ENCODE measurements around the gene ABCC4.

The ABCC4 gene

DNA sequence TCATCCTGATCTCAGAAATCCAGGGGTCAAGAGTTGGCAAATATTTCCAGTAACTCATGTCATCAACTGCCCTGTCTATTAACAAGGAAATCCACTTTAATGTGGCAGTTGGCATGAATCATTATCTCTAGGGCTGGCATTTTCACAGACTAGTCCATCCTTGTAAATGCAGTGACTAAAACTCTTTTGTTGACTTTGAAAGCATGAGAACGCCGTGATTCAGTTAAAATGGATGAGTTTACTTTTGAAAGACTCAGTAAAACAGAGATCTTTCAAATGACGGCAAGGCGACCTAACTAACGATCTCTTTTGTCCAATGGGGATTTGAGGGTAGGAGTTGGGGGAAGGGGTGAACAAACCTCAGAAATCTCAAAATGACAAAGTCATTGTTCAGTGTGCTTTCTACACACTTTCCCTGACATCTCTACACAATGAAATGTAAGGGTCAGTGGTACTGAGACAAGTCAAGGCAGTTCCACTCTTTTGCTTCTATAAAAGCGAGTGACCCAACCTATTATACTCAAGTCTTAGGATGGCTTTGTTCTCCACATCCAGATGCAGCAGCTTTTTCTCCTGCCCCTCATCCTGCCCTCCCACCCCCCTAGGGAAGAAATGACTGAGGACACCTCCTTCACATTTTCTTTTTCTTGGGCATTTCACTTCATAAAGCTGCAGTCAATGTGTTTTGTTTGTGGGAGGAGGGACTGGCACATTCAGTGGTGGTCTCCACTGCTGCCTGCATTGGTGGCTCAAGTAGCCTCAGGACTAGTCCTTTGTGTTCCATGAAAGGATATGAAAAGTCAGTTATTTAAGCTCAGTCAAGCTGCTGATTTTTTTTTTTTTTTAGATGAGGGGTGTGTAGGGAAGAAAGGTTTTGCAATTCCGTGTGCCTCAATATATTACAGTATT is 200.5 kb downstream of the ABCC4 start:
- no peak for DNase-seq

DNA sequence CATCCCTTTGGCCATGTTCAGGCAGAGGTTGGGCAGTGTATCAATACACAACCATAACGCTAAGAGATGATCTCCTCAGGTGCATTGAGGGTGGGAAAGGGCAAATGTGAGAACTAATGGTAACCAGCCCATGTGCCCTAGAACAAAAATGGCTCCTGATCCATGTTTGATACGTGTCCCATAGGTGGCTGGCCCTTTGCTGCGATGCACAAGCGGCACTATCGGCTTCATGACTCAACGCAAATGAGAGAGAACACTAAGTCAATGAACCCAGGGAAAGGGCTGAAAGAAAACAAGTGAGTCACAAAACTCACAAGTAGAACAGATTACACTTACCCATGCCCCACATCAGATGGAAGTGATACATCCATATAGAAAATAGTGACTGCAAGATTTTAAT is 201.7 kb downstream of the ABCC4 start:
- DNase-seq, result no peak

- no peak for DNase-seq
Measured at GRCh38 chr13:95098916-95099315, 202.3 kb downstream of the ABCC4 start.

DNA sequence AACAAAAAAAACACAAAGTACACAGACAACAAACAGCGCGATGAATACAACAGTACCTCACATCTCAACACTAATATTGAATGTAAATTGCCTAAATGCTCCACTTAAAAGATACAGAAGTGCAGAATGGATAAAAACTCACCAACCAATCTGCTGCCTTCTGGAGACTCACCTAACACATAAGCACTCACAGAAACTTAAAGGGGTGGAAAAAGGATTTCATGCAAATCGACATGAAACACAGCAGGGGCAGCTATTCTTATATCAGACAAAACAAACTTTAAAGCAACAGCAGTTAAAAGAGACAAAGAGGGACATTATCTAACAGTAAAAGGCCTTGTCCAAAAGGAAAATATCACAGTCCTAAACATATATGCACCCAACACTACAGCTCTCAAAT is 209.5 kb downstream of the ABCC4 start:
- no peak for DNase-seq

- DNase-seq, result no peak
Measured at GRCh38 chr13:95087746-95088305, 213.4 kb downstream of the ABCC4 start.

- DNase-seq, result no peak
Measured at GRCh38 chr13:95086761-95087160, 214.5 kb downstream of the ABCC4 start.

GRCh38 chr13:95083758-95084157 is 217.5 kb downstream of the ABCC4 start:
- DNase-seq, result no peak

GRCh38 chr13:95083066-95083465 is 218.2 kb downstream of the ABCC4 start:
- no peak for DNase-seq

- DNase-seq, result no peak
Measured at GRCh38 chr13:95075506-95075905, 225.7 kb downstream of the ABCC4 start.

DNA sequence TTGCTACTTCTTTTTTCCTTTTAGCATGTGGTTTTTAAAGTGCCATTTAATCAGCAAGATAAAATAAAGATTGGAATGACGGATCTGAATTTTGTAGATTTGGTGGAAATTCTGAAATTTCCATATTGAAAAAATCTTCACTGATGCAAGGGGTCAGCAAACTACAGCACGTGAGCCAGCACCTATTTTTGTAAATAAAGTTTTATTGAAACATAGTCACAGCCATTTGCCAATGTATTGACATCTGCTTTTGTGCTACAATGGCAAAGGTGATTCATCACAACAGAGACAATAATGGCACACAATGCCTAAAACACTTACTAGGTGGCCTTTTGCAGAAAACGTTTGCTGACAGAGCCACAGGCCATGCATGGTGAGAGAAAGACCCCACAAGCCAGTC is 226.4 kb downstream of the ABCC4 start:
- no peak for DNase-seq

GRCh38 chr13:95073747-95074311 is 227.4 kb downstream of the ABCC4 start:
- DNase-seq, result no peak

GRCh38 chr13:95067303-95067702 is 233.9 kb downstream of the ABCC4 start:
- DNase-seq, result no peak

DNA sequence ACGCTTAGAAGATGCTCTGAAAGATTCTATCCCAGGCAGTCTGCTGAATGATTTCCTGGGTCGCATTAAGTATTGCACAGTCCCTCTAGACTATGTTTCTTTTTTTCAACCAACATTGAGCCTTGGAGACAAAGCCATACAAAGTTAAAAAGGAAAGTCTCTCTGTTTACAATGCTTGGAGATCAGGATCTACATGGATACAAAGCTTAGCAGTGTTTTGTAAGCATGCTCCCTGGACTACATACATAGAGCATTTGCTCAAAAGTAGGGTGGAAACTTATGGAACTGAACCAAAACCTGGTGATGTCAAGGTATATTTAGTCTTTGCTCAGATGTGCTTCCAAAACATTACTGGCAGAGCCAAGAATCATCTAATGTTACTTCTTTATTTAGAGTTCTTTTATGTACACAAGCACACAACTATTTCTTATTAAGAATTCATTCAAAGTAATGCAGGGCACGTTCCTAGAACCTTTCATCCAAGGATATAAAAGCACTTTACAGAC is 241.2 kb downstream of the ABCC4 start:
- DNase-seq, result no peak

DNA sequence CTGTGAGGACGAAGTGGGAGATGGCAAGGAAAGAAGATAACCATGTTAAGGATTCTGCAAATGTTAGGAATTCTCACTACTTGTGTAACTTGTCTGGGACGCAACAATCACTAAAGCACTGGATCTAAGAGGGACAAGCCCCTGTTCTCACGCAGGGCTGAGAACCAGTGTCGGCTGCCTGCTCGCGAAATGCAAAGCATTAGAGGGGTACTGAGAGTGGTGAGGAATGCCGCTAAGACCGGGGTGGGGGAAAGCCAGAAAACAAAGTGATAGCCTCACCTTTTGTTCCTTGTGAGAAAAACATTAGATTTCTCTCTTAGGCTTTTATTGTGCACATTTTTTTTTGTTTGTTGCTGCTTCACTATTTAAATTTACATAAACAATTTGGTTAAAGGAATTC is 241.9 kb downstream of the ABCC4 start:
- no peak for DNase-seq

- DNase-seq, result no peak
Measured at GRCh38 chr13:95058680-95059079, 242.6 kb downstream of the ABCC4 start.

DNA sequence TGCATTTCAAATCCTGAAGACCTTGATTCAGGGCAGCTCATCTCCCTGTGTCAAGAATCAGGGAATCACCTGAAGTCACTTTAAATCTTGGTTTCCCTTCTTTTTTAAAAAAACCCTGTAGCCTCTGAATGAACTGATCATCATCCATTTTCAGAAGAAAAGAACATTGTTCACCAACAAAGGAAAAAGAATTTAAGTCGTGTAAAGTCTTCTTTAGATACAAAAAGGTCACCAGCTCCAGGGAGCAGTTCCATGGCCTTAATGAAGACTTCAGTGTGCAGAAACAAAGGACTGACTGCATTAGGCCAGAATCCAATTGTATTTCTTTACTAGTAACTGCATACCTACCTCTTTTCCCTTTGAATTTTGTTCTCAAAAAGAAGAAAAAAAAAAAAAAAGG is 245.0 kb downstream of the ABCC4 start:
- no peak for DNase-seq

DNA sequence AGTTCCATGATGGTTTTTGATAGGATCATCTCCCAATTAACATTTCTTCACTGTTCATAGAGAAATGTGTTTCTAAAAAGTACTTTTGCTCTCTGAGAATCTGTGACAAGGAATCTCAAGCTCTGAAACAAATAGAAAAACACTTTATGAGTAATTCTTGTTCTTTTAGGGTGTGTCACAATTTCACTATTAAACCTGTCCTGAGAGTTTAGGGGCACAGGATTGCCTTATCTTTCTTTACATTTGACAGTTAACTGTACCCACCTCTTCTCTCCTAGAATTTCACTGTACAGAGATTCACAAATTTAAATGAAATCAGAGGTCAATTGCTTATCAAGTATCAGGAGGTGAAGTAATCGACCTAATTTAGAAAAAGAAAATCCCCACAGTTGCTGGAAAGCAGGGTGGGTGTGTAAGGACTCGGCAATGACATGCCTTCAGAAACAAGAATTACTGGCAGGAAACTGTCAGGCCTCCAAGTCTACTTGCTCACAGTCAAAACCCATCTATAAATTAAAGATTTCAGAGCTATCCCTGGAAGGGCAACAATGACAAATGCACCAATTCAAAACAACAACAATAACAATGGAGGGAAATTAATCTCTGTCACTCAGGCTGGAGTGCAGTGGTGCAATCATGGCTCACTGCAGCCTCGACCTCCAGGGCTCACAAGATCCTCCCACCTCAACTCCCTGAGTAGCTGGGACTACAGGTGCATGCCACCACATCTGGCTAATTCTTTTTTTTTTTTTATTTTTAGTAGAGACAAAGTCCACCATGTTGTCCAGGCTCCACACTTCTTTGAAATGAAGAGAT is 250.2 kb downstream of the ABCC4 start:
- DNase-seq, result no peak

GRCh38 chr13:95049772-95050171 is 251.5 kb downstream of the ABCC4 start:
- no peak for DNase-seq

DNA sequence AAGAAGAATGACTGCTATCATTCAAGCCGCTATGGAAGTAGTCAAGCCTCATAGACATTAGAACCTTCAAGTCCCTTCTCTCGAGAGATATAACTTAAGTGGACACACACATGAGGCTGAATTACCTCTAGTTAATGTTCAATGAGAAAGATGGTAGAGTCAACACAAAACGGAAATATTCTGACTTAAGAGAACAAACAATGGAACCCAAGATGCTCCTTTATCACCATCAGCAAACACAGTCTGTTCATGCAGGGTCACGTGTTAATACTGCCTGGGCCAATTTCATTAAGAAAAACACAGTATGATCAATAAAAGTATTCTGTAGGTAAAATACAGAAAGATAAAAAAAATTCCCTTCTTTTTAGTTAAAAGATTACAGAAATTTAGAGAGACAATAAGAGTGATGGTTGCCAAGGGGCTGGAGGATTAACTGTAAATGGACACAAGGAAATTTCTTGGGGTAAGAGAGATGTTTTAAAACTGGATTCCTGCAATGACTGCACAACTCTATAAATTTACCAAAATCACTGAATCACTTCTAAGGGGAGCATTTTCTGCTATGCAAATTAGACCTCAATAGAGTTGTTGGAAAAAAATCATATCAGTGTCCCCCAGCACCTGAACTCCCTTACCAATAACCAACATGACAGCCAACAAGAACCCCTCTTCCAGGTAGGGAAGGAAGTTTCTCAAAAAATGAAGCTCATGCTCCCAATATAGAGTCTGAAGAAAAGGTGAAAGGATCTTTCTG is 256.6 kb downstream of the ABCC4 start:
- DNase-seq, result no peak

DNA sequence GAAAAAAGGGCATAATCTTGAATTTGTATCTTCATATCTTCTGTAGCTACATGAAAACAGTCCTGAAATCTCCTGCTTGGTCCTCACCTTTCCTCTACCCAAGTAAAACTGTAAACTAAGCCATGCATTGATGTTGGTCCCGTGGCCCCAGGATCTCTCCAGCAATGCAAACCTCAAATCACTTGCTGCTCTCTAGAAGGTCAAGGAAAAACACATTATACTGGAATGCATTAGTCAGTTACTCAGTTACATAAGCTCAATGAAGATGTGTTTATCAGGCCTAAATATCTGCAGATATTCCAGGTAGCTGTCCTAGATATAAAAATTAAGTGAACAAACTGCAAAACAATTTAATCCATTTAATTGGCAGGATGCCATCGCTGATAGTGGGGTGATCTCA is 261.8 kb downstream of the ABCC4 start:
- DNase-seq, result no peak

- DNase-seq, result no peak
Measured at GRCh38 chr13:95038949-95039348, 262.3 kb downstream of the ABCC4 start.

Measured in CD4-positive, alpha-beta T cell treated with Interleukin-17A for 4 hours (primary cell).